ENCODE measurements around the gene CEP55. TPM values are rescaled to one million over a fixed set of nuclear protein-coding genes. Genes with fewer than 3 reads are reported as not detected.

CEP55 gene
- total and polyA plus RNA-seq, 2 of the 8 experiments (the other 6 are each of a cell fraction or from before 2014, with no cell fraction given), result 7.0 to 19.6 TPM

DNA sequence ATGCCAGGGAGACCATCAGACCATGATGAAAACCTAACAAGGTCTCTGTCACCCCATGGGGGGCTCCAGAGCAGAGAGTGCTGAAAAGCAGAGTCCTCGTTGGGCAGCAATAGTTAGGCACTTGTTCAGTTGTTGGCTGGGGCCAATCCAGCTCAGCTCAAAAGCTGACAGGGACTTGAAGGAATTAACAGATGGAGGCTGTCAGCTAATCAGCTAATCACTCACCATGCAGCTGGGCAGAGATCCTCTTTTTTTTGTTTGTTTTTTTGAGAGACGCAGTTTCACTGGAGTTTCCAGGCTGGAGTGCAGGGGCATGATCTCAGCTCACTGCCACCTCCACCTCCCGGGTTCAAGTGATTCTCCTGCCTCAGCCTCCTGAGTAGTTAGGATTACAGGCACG lies 18.1 kb downstream of the CEP55 start (continued):
- TF ChIP-seq TEAD4 (IDR thresholded peaks at IDR 0.05; ENCODE audit: low read depth, low read length), result no peak
- TF ChIP-seq, protein P1, sequence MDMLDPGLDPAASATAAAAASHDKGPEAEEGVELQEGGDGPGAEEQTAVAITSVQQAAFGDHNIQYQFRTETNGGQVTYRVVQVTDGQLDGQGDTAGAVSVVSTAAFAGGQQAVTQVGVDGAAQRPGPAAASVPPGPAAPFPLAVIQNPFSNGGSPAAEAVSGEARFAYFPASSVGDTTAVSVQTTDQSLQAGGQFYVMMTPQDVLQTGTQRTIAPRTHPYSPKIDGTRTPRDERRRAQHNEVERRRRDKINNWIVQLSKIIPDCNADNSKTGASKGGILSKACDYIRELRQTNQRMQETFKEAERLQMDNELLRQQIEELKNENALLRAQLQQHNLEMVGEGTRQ (IDR thresholded peaks at IDR 0.05; ENCODE audit: low read length), result no peak
- no peak for TF ChIP-seq RFX5 (IDR thresholded peaks at IDR 0.05; ENCODE audit: borderline replicate concordance, low read depth, low read length)
- no peak for TF ChIP-seq SP4 (IDR thresholded peaks at IDR 0.05; ENCODE audit: low read length)

Measured in H1 (cell line).